ENCODE results near the gene BCL6.
"Not testable (repeated sequence)": the region's sequence is repeated elsewhere in the genome, so short reads cannot be mapped to it uniquely, and the experiment has no call there.

Gene BCL6

GRCh38 chr3:187689984-187690383 lies 55.3 kb downstream of the BCL6 start:
- ATAC-seq (replicated peaks; ENCODE audit: extremely low read depth, poor library complexity, severe bottlenecking) (no peak), DNase-seq (ENCODE audit: low spot score in 2 of 2) (no peak)
- Mint-ChIP-seq H3K27ac (ENCODE audit: low read depth) (no peak overlapping the region), H3K9me3 (no peaks in the 10 kb centered on the region), H3K4me1 (no peaks in the 10 kb centered on the region), H3K4me3 (no peak overlapping the region), H3K27me3 (peaks cover 74% of the 10 kb centered on the region), H3K36me3 (ENCODE audit: insufficient read depth) (no peaks in the 10 kb centered on the region)

- DNase-seq (ENCODE audit: low spot score in 2 of 2): no peak
- H3K27ac Mint-ChIP-seq (ENCODE audit: low read depth): no peak overlapping the region
- H3K36me3 Mint-ChIP-seq (ENCODE audit: insufficient read depth): no peaks in the 10 kb centered on the region
- no peak for ATAC-seq (replicated peaks; ENCODE audit: extremely low read depth, poor library complexity, severe bottlenecking)
- no peak overlapping the region for H3K4me3 Mint-ChIP-seq
- no peaks in the 10 kb centered on the region for H3K4me1 Mint-ChIP-seq
- peaks cover 59% of the 10 kb centered on the region for H3K27me3 Mint-ChIP-seq
- no peaks in the 10 kb centered on the region for H3K9me3 Mint-ChIP-seq
Observed at GRCh38 chr3:187686621-187687273, 58.5 kb downstream of the BCL6 start.

- H3K4me1 Mint-ChIP-seq: no peaks in the 10 kb centered on the region
- DNase-seq (ENCODE audit: low spot score in 2 of 2) (no peak), ATAC-seq (replicated peaks; ENCODE audit: extremely low read depth, poor library complexity, severe bottlenecking) (no peak)
- H3K27me3 Mint-ChIP-seq: peaks cover 55% of the 10 kb centered on the region
- H3K9me3 Mint-ChIP-seq: no peaks in the 10 kb centered on the region
- no peak overlapping the region for H3K27ac Mint-ChIP-seq (ENCODE audit: low read depth)
- H3K4me3 Mint-ChIP-seq: no peak overlapping the region
- H3K36me3 Mint-ChIP-seq (ENCODE audit: insufficient read depth): no peaks in the 10 kb centered on the region
Observed at GRCh38 chr3:187685948-187686347, 59.3 kb downstream of the BCL6 start.

- Mint-ChIP-seq H3K27ac (ENCODE audit: low read depth) (no peak overlapping the region), H3K4me3 (no peak overlapping the region), H3K4me1 (no peaks in the 10 kb centered on the region), H3K36me3 (ENCODE audit: insufficient read depth) (no peaks in the 10 kb centered on the region), H3K27me3 (peaks cover 59% of the 10 kb centered on the region), H3K9me3 (no peaks in the 10 kb centered on the region)
- DNase-seq (ENCODE audit: low spot score in 2 of 2) (no peak), ATAC-seq (replicated peaks; ENCODE audit: extremely low read depth, poor library complexity, severe bottlenecking) (no peak)
Observed at GRCh38 chr3:187684880-187685279, 60.4 kb downstream of the BCL6 start.

GRCh38 chr3:187684444-187684843 lies 60.8 kb downstream of the BCL6 start:
- ATAC-seq (replicated peaks; ENCODE audit: extremely low read depth, poor library complexity, severe bottlenecking) (no peak), DNase-seq (ENCODE audit: low spot score in 2 of 2) (no peak)
- no peaks in the 10 kb centered on the region for H3K36me3 Mint-ChIP-seq (ENCODE audit: insufficient read depth)
- H3K4me3 Mint-ChIP-seq: no peak overlapping the region
- H3K4me1 Mint-ChIP-seq: peaks cover 4% of the 10 kb centered on the region
- H3K27me3 Mint-ChIP-seq: peaks cover 59% of the 10 kb centered on the region
- H3K9me3 Mint-ChIP-seq: no peaks in the 10 kb centered on the region
- H3K27ac Mint-ChIP-seq (ENCODE audit: low read depth): no peak overlapping the region

GRCh38 chr3:187681756-187682155 lies 63.5 kb downstream of the BCL6 start:
- not testable (repeated sequence) for H3K4me1 Mint-ChIP-seq; ATAC-seq (replicated peaks; ENCODE audit: extremely low read depth, poor library complexity, severe bottlenecking); DNase-seq (ENCODE audit: low spot score in 2 of 2); H3K36me3 Mint-ChIP-seq (ENCODE audit: insufficient read depth); H3K9me3 Mint-ChIP-seq; H3K27ac Mint-ChIP-seq (ENCODE audit: low read depth); H3K4me3 Mint-ChIP-seq
- H3K27me3 Mint-ChIP-seq: peaks cover 61% of the 10 kb centered on the region

GRCh38 chr3:187679638-187680396 lies 65.5 kb downstream of the BCL6 start:
- Mint-ChIP-seq H3K27ac (ENCODE audit: low read depth) (no peak overlapping the region), H3K36me3 (ENCODE audit: insufficient read depth) (no peaks in the 10 kb centered on the region), H3K4me3 (no peak overlapping the region), H3K4me1 (peaks cover 5% of the 10 kb centered on the region), H3K27me3 (peaks cover 78% of the 10 kb centered on the region), H3K9me3 (no peaks in the 10 kb centered on the region)
- DNase-seq (ENCODE audit: low spot score in 2 of 2): peak; percentile 45 to 51
- peak; percentile 43 for ATAC-seq (replicated peaks; ENCODE audit: extremely low read depth, poor library complexity, severe bottlenecking)

GRCh38 chr3:187678726-187679268 lies 66.5 kb downstream of the BCL6 start:
- H3K4me3 Mint-ChIP-seq: no peak overlapping the region
- no peaks in the 10 kb centered on the region for H3K36me3 Mint-ChIP-seq (ENCODE audit: insufficient read depth)
- DNase-seq (ENCODE audit: low spot score in 2 of 2) (no peak), ATAC-seq (replicated peaks; ENCODE audit: extremely low read depth, poor library complexity, severe bottlenecking) (peak; percentile 58)
- peaks cover 85% of the 10 kb centered on the region for H3K27me3 Mint-ChIP-seq
- H3K9me3 Mint-ChIP-seq: no peaks in the 10 kb centered on the region
- H3K4me1 Mint-ChIP-seq: peaks cover 5% of the 10 kb centered on the region
- H3K27ac Mint-ChIP-seq (ENCODE audit: low read depth): no peak overlapping the region

- H3K27me3 Mint-ChIP-seq: peaks cover 82% of the 10 kb centered on the region
- no peak for ATAC-seq (replicated peaks; ENCODE audit: extremely low read depth, poor library complexity, severe bottlenecking)
- DNase-seq (ENCODE audit: low spot score in 2 of 2): no peak
Observed at GRCh38 chr3:187677604-187678003, 67.7 kb downstream of the BCL6 start.

GRCh38 chr3:187673012-187673411 lies 72.3 kb downstream of the BCL6 start:
- Mint-ChIP-seq H3K4me1 (no peaks in the 10 kb centered on the region), H3K9me3 (no peaks in the 10 kb centered on the region), H3K27me3 (peaks cover 88% of the 10 kb centered on the region), H3K27ac (ENCODE audit: low read depth) (no peak overlapping the region), H3K4me3 (no peak overlapping the region), H3K36me3 (ENCODE audit: insufficient read depth) (no peaks in the 10 kb centered on the region)
- DNase-seq (ENCODE audit: low spot score in 2 of 2): no peak
- no peak for ATAC-seq (replicated peaks; ENCODE audit: extremely low read depth, poor library complexity, severe bottlenecking)

More at GRCh38 chr3:187677604-187678003, 67.7 kb downstream of the BCL6 start:
- Mint-ChIP-seq H3K27ac (ENCODE audit: low read depth) (no peak overlapping the region), H3K4me1 (peaks cover 5% of the 10 kb centered on the region), H3K9me3 (no peaks in the 10 kb centered on the region), H3K36me3 (ENCODE audit: insufficient read depth) (no peaks in the 10 kb centered on the region), H3K4me3 (no peak overlapping the region)

Data from central memory CD8-positive, alpha-beta T cell (primary cell).